GM23338 (cell line): ENCODE data around the gene KCNE1. TPM values are rescaled to one million over a fixed set of nuclear protein-coding genes. Genes with fewer than 3 reads are reported as not detected.

Experiments
- ATAC-seq: fragments of 200-7000 bp; cut with Tn5 transposase; 3 replicates; pipeline ENCODE4 v1.9.1; 2020
- DNase-seq: peaks from one replicate; pipeline ENCODE4 v3.0.0-alpha.2; 2015; ENCODE audit warnings: low spot score
- H2AFZ ChIP-seq: fragments of 200-600 bp; sonication (generic); 2 replicates; pipeline ENCODE4 v1.8.0; 2016; ENCODE audit warnings: antibody characterized with exemption, mild to moderate bottlenecking, moderate library complexity
- H3F3A ChIP-seq: fragments of 200-600 bp; sonication (generic); replicated peaks from 2 replicates; pipeline ENCODE4 v1.8.0; 2017; ENCODE audit warnings: antibody characterized with exemption, mixed run types, low read depth
- H3K27ac ChIP-seq: fragments of 200-600 bp; sonication (generic); 2 replicates; pipeline ENCODE4 v1.6.1; 2016; ENCODE audit warnings: low read depth
- H3K27me3 ChIP-seq: fragments of 200-600 bp; sonication (generic); 2 replicates; pipeline ENCODE4 v1.8.0; 2016; ENCODE audit warnings: mild to moderate bottlenecking, mixed run types, moderate library complexity; ENCODE audit not compliant: insufficient read depth
- H3K36me3 ChIP-seq: fragments of 200-600 bp; sonication (generic); 2 replicates; pipeline ENCODE4 v1.8.0; 2016; ENCODE audit warnings: mild to moderate bottlenecking; ENCODE audit not compliant: insufficient read depth
- H3K4me1 ChIP-seq: fragments of 200-600 bp; sonication (generic); 2 replicates; pipeline ENCODE4 v1.8.0; 2016; ENCODE audit warnings: mild to moderate bottlenecking, moderate library complexity; ENCODE audit not compliant: insufficient read depth
- H3K4me2 ChIP-seq: fragments of 200-600 bp; sonication (generic); 2 replicates; pipeline ENCODE4 v1.7.1; 2017; ENCODE audit warnings: mixed run types
- H3K4me3 ChIP-seq: fragments of 200-600 bp; sonication (generic); 2 replicates; pipeline ENCODE4 v1.6.1; 2016; ENCODE audit warnings: mixed run types
- H3K79me2 ChIP-seq: fragments of 200-600 bp; sonication (generic); replicated peaks from 2 replicates; pipeline ENCODE4 v1.8.0; 2017; ENCODE audit warnings: mild to moderate bottlenecking; ENCODE audit not compliant: insufficient read depth
- H3K9me2 ChIP-seq: fragments of 200-600 bp; sonication (generic); 2 replicates; pipeline ENCODE4 v1.8.0; 2017; ENCODE audit not compliant: insufficient read depth
- H4K20me1 ChIP-seq: fragments of 200-600 bp; sonication (generic); replicated peaks from 2 replicates; pipeline ENCODE4 v1.8.0; 2017; ENCODE audit warnings: mild to moderate bottlenecking; ENCODE audit not compliant: insufficient read depth
- H3K27ac Mint-ChIP-seq: 2 replicates; pipeline ENCODE4 v1.8.0; 2020; ENCODE audit warnings: inconsistent platforms, mild to moderate bottlenecking, moderate library complexity, mixed read lengths
- H3K27me3 Mint-ChIP-seq: 3 replicates; pipeline ENCODE4 v1.8.0; 2022; ENCODE audit warnings: low read depth, mild to moderate bottlenecking, moderate library complexity, mixed read lengths, inconsistent platforms; ENCODE audit not compliant: insufficient read depth, poor library complexity
- H3K36me3 Mint-ChIP-seq: 3 replicates; pipeline ENCODE4 v1.8.0; 2021; ENCODE audit warnings: low read depth, mild to moderate bottlenecking, inconsistent platforms, moderate library complexity, mixed read lengths
- H3K4me1 Mint-ChIP-seq: 3 replicates; pipeline ENCODE4 v1.8.0; 2020; ENCODE audit warnings: mild to moderate bottlenecking, inconsistent platforms, mixed read lengths
- H3K4me3 Mint-ChIP-seq: 3 replicates; pipeline ENCODE4 v1.8.0; 2021; ENCODE audit warnings: moderate library complexity, mild to moderate bottlenecking, inconsistent platforms, mixed read lengths
- H3K9me3 Mint-ChIP-seq: 3 replicates; pipeline ENCODE4 v1.8.0; 2020; ENCODE audit warnings: moderate library complexity, mild to moderate bottlenecking, inconsistent platforms, mixed read lengths
- CREB1 ChIP-seq: fragments of 250-450 bp; sonication (Bioruptor Pico); IDR thresholded peaks from 2 replicates; pipeline ENCODE4 v1.5.0; 2020; ENCODE audit warnings: low read depth, mild to moderate bottlenecking, moderate library complexity
- CTCF ChIP-seq, 2 experiments: fragments of 200-600 bp in 1 of 2; sonication (generic) in 1 of 2; conservative IDR thresholded peaks; 2 replicates each; pipeline versions ENCODE4 v1.5.1 to v1.6.1; 2016 to 2017; ENCODE audit warnings: antibody characterized with exemption in 2 of 2, low read depth in 2 of 2, mild to moderate bottlenecking in 2 of 2, moderate library complexity in 1 of 2
- EZH2 ChIP-seq: fragments of 200-600 bp; sonication (generic); IDR thresholded peaks from one replicate; pipeline ENCODE4 v1.8.0; 2017; ENCODE audit warnings: antibody characterized with exemption, mild to moderate bottlenecking, low read depth; ENCODE audit not compliant: unreplicated experiment
- EZH2phosphoT487 ChIP-seq: fragments of 200-600 bp; sonication (generic); IDR thresholded peaks from one replicate; pipeline ENCODE4 v1.8.1; 2018; ENCODE audit warnings: antibody characterized with exemption; ENCODE audit not compliant: unreplicated experiment
- JUNB ChIP-seq: IDR thresholded peaks from one replicate; pipeline ENCODE4 v1.6.1; 2016; ENCODE audit warnings: antibody characterized with exemption; ENCODE audit not compliant: unreplicated experiment
- NANOG ChIP-seq: IDR thresholded peaks from 2 replicates; pipeline ENCODE4 v1.6.1; 2016; ENCODE audit warnings: antibody characterized with exemption, borderline replicate concordance
- POLR2AphosphoS5 ChIP-seq: IDR thresholded peaks from 2 replicates; pipeline ENCODE4 v1.6.1; 2016; ENCODE audit warnings: antibody characterized with exemption, low read depth
- STAT1 ChIP-seq: IDR thresholded peaks from one replicate; pipeline ENCODE4 v1.6.1; 2016; ENCODE audit warnings: antibody characterized with exemption; ENCODE audit not compliant: unreplicated experiment
- ZNF114 ChIP-seq: fragments of 250-450 bp; sonication (Bioruptor Pico); IDR thresholded peaks from 2 replicates; pipeline ENCODE4 v1.5.0; 2020; ENCODE audit warnings: mild to moderate bottlenecking, moderate library complexity
- ZNF331 ChIP-seq: fragments of 250-450 bp; sonication (Bioruptor Pico); IDR thresholded peaks from 2 replicates; pipeline ENCODE4 v1.5.0; 2020; ENCODE audit warnings: low read depth, mild to moderate bottlenecking, moderate library complexity
- ZNF462 ChIP-seq: fragments of 250-450 bp; sonication (Bioruptor Pico); IDR thresholded peaks from 2 replicates; pipeline ENCODE4 v1.5.0; 2020; ENCODE audit warnings: mild to moderate bottlenecking, moderate library complexity
- polyA plus RNA-seq: library from polyadenylated mRNA; unstranded; fragments of >200 nt; fragmentation: Nextera tagmentation; extraction: Ambion mirVana; gene quantifications from 2 replicates; pipeline ENCODE4 v1.2.1, GENCODE V29; 2016
- total RNA-seq: library from RNA; depleted of rRNA; stranded (reverse); fragments of >200 nt; shearing (Covaris generic); gene quantifications from 2 replicates; pipeline ENCODE4 v1.2.3, GENCODE V29; 2014
- TF ChIP-seq, protein P1 (sequence below): IDR thresholded peaks from 2 replicates; pipeline ENCODE4 v1.6.1; 2016; ENCODE audit warnings: antibody characterized with exemption

The KCNE1 gene
- total and polyA plus RNA-seq, 2 experiments from 2014 or later: 0.07 TPM; not detected in 1

GRCh38 chr21:34519694-34520093, 7.7 kb upstream of the KCNE1 start:
- H2AFZ ChIP-seq: no peak overlapping the region
- H3K4me1 ChIP-seq: peaks cover 15% of the 10 kb centered on the region
- no peaks in the 10 kb centered on the region for H3F3A ChIP-seq
- no peak overlapping the region for H3K27ac Mint-ChIP-seq
- no peaks in the 10 kb centered on the region for H4K20me1 ChIP-seq
- H3K27ac ChIP-seq: no peak overlapping the region
- H3K36me3 ChIP-seq: no peaks in the 10 kb centered on the region
- H3K9me3 Mint-ChIP-seq: no peaks in the 10 kb centered on the region
- no peak for ATAC-seq
- peaks cover 53% of the 10 kb centered on the region for H3K4me1 Mint-ChIP-seq
- no peaks in the 10 kb centered on the region for H3K36me3 Mint-ChIP-seq
- H3K27me3 ChIP-seq: no peaks in the 10 kb centered on the region
- H3K4me3 Mint-ChIP-seq: no peak overlapping the region
- peaks cover 4% of the 10 kb centered on the region for H3K27me3 Mint-ChIP-seq
- no peak for DNase-seq
- no peaks in the 10 kb centered on the region for H3K9me2 ChIP-seq
- TF ChIP-seq ZNF462 (CRISPR knock-in tag) (no peak), STAT1 (no peak), ZNF331 (CRISPR knock-in tag) (no peak), POLR2AphosphoS5 (no peak), CTCF (conservative IDR thresholded peaks at IDR 0.05; ENCODE audit: low read depth in 2 of 2) (no peak), CREB1 (no peak), EZH2 (no peak), ZNF114 (CRISPR knock-in tag) (no peak), JUNB (no peak), NANOG (no peak), EZH2phosphoT487 (no peak)
- TF ChIP-seq, protein P1, sequence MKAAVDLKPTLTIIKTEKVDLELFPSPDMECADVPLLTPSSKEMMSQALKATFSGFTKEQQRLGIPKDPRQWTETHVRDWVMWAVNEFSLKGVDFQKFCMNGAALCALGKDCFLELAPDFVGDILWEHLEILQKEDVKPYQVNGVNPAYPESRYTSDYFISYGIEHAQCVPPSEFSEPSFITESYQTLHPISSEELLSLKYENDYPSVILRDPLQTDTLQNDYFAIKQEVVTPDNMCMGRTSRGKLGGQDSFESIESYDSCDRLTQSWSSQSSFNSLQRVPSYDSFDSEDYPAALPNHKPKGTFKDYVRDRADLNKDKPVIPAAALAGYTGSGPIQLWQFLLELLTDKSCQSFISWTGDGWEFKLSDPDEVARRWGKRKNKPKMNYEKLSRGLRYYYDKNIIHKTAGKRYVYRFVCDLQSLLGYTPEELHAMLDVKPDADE: no peak
- H3K4me2 ChIP-seq: no peak overlapping the region
- H3K79me2 ChIP-seq: no peaks in the 10 kb centered on the region
- no peak overlapping the region for H3K4me3 ChIP-seq
